NCI-H1417 treated with DMSO at 0.1 percent for 48 hours (cell line): ENCODE results near the gene FNDC3B.

Experiments
- DNase-seq: peaks from one replicate; lab custom pipeline; 2025; lab: John Stamatoyannopoulos, UW

The FNDC3B gene

GRCh38 chr3:172073262-172073915 lies 34.0 kb downstream of the FNDC3B start:
- no peak for DNase-seq

- no peak for DNase-seq
These were observed 34.7 kb downstream of the FNDC3B start for GRCh38 chr3:172074032-172074431.

GRCh38 chr3:172074586-172074985 lies 35.2 kb downstream of the FNDC3B start:
- DNase-seq: no peak

DNA sequence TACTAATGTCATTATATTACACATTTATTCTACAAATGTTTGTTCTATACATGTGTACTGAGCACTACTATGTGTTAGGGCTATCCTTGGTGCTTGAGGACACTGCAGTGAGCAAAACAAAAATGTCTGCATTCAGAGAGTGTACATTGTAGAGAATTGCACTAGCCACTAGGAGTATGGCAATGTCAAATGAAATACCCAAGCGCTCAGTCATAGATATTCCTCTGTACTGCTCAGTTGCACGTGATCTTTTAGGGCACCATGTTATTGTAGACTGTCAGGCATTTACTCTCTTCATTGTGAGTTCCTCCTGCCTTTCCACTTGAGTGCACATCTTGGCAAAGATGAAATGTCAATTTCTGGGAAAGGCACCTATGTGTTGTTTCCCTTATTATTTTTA lies 36.8 kb downstream of the FNDC3B start:
- no peak for DNase-seq

DNA sequence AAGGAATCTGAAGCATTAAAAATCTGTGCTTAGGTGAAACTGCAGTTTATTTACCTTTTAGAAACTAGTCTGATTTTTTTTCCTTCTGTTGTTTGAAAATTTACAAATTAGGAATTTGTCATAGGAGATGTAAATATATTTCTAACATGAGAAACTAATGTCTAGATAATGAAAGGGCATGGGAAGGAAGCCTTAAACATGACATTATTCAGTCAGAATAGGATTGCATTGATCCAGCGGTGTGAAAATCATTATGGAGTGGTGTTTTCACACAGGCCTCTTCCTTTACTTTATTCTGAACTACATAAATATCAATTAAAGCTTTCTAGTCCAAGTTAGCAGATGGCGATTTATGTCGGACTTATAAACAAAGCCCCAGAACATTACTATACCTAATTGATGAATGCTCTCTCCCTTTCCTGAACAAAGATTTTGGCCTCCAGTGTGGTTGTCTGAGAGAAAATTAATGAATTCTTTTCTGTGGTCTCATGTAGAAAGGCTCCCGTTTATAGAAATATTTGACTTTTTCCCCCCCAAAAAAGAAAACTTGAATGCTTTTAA lies 37.9 kb downstream of the FNDC3B start:
- DNase-seq: no peak

DNA sequence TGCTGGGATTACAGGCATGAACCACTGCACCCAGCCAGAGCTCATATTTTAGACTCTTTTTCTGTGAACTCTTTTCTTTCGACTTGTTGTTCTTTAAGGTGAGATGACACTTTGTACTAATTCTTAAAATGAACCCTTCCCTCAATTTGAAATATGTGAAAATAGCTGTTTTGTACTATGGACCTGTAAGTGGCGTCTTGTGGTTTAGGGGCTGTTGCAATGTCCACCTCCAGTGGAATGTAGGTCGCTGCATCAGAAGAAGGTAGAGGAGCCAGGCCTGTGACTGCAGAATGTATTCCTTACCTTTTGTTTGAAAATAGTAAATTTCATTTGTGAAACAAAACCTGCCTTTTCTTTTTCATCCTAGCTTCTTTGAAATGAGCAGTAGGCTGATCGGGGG lies 38.9 kb downstream of the FNDC3B start:
- DNase-seq: no peak

DNA sequence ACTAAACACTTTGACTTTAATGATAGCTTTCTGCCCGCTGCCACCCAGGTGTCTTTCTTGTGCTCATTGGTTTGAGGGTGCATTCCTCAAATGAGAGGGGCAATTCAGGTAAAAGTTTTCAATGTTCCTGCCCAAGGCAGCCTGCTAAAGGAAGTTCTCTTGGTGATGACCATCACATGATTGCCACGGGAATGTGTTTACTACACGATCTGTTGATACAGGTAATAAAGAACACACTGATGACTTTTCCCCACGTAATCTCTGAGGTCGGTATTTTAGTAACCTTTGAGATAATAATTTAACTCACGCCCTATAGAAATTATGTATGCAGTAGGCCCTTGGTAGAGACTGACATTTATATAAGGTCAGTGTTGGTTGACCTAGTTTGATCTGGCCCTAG lies 39.3 kb downstream of the FNDC3B start:
- DNase-seq: no peak

- DNase-seq: no peak
These were observed 40.1 kb downstream of the FNDC3B start for GRCh38 chr3:172079326-172079976.

- DNase-seq: no peak
These were observed 41.1 kb downstream of the FNDC3B start for GRCh38 chr3:172080503-172080902.

DNA sequence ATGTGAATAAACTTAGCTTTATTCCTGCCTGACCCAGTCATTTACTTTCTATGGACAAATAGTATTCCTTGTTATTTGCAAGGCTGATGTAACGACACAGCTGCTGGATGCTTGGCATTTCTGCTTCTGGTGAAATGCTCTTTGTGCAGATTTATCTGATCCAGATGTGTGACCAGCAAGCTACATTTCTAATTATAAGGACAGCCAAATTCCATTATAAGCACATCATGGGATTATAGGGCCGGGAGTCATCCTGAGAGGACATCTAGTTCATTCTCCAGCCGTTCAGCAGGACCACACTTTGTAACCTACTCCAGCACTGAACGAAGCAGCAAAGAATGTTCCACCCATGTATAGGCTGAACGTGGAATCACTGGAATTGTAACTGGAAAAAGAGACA lies 42.9 kb downstream of the FNDC3B start:
- DNase-seq: no peak

- DNase-seq: no peak
These were observed 43.6 kb downstream of the FNDC3B start for GRCh38 chr3:172082820-172083513.

GRCh38 chr3:172083995-172084409 lies 44.6 kb downstream of the FNDC3B start:
- no peak for DNase-seq

GRCh38 chr3:172084871-172085556 lies 45.6 kb downstream of the FNDC3B start:
- DNase-seq: no peak

DNA sequence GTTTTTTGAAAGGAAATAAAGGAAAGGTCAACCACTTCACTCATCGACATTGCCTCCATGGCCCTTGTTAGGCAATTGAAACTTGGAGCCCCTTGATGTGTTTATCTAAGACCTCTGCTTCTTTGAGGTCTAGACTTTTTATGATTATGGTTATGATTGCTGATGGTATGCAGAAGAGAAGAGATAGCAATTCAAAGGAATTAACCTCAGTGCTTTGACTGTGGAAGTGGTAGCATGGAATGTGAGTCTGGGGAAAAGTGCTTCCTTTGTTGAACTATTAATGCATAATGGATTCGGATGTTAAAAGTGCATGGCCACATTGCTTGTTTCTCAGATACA lies 46.1 kb downstream of the FNDC3B start:
- no peak for DNase-seq

DNA sequence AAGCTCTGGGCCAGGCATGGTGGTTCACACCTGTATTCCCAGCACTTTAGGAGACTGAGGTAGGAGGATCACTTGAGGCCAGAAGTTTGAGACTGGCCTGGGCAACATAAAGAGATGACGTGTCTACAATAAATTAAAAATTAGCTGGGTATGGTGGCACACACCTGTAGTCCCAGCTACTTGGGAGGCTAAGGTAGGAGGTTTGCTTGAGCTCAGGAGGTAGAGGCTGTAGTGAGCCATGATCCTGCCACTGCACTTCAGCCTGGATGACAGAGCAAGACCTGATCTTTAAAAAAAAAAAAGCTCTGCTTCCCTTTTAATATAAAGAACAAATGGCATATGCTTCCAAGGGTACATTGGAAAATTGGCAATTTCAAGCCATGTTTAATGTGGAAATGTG lies 46.7 kb downstream of the FNDC3B start:
- DNase-seq: no peak

- no peak for DNase-seq
These were observed 47.8 kb downstream of the FNDC3B start for GRCh38 chr3:172087198-172087597.

GRCh38 chr3:172087602-172088580 lies 48.5 kb downstream of the FNDC3B start:
- no peak for DNase-seq

DNA sequence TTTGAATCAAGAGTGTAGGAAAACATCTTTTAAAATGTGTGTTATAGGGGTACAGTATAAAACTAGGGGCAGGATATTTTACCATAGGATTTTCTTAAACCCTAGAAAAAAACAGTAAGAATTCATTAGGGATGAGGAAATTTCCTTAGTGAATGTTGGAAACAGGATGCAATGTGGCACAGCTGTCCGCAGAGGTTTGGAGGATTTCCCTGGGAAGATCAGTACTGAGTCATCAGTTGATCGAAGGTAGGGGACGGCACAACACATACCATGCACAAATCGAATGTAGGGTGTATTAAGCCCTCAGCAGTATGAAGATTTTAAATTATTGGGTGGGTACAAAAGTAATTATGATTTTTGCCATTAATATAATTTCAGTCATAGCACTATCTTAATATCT lies 49.9 kb downstream of the FNDC3B start:
- DNase-seq: no peak

DNA sequence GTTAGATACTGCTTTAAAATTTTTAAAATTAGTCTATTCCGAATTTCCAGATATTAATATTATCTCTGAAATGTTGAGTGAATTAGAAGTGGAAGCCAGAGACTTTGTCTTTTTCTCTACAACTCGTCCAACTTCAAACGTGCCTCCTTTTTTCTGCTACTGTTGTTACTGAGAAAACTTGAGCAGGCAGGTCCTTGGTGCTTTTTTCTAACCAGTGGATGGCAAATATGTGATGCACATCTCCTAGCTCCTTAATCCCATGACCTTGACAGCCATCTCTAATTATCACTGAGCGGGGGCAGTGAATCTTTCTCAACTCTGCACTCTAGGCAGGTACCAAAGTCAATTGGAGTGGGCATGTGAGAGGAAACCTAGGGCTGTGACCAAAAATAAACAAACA lies 50.7 kb downstream of the FNDC3B start:
- DNase-seq: no peak

DNA sequence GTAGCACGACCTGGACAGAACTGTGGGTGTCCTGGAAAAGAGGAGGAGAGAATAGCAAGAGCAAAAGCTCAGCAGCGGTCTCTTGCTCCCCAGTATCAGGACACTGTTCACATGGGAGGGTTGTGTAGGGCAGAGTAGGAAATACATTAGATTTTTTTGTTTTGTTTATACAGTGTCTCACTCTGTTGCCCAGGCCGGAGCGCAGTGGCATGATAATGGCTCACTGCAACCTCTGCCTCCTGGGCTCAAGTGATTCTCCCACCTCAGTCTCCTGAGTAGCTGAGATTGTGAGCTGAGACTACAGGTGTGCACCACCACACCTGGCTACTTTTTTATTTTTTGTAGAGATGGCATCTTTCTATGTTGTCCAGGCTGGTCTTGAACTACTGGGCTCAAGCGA lies 53.3 kb downstream of the FNDC3B start:
- DNase-seq: no peak
